ENCODE measurements around the gene HOXD10.

HOXD10 gene

GRCh38 chr2:176123411-176124109 lies 7.0 kb downstream of the HOXD10 start:
- DNase-seq = no peak

GRCh38 chr2:176124110-176124946 lies 7.8 kb downstream of the HOXD10 start:
- DNase-seq = no peak

- no peak for DNase-seq
Measured at GRCh38 chr2:176124947-176125771, 8.6 kb downstream of the HOXD10 start.

- no peak for DNase-seq
Measured at GRCh38 chr2:176125772-176126054, 9.1 kb downstream of the HOXD10 start.

- no peak for DNase-seq
Measured at GRCh38 chr2:176126929-176127773, 10.6 kb downstream of the HOXD10 start.

- no peak for DNase-seq
Measured at GRCh38 chr2:176127774-176128072, 11.1 kb downstream of the HOXD10 start.

GRCh38 chr2:176128172-176128981 lies 11.8 kb downstream of the HOXD10 start:
- no peak for DNase-seq

- no peak for DNase-seq
Measured at GRCh38 chr2:176128982-176129796, 12.6 kb downstream of the HOXD10 start, which contains the start of gene HOXD8. TSS of gene HOXD8 (plus strand) at chr2:176129705. CDS start at chr2:176130367, 662 bp downstream.

GRCh38 chr2:176129813-176130146 lies 13.2 kb downstream of the HOXD10 start:
- DNase-seq = no peak

- DNase-seq = no peak
Measured at GRCh38 chr2:176130147-176130956, 13.8 kb downstream of the HOXD10 start.

GRCh38 chr2:176130957-176131847 lies 14.6 kb downstream of the HOXD10 start:
- DNase-seq = no peak

GRCh38 chr2:176131848-176132158 lies 15.2 kb downstream of the HOXD10 start:
- DNase-seq = no peak

GRCh38 chr2:176132205-176133171 lies 15.9 kb downstream of the HOXD10 start:
- no peak for DNase-seq

- DNase-seq = no peak
Measured at GRCh38 chr2:176133389-176133788, 16.8 kb downstream of the HOXD10 start.

GRCh38 chr2:176134035-176134434 lies 17.5 kb downstream of the HOXD10 start:
- no peak for DNase-seq

GRCh38 chr2:176135035-176135440 lies 18.5 kb downstream of the HOXD10 start:
- no peak for DNase-seq

- no peak for DNase-seq
Measured at GRCh38 chr2:176136374-176137251, 20.0 kb downstream of the HOXD10 start.
